NCI-H510A treated with DMSO at 0.1 percent for 48 hours (cell line): Measurements from ENCODE around the gene SCT.

Source experiments
- DNase-seq: peaks from one replicate; lab custom pipeline; 2025; lab: John Stamatoyannopoulos, UW

Gene SCT

DNA sequence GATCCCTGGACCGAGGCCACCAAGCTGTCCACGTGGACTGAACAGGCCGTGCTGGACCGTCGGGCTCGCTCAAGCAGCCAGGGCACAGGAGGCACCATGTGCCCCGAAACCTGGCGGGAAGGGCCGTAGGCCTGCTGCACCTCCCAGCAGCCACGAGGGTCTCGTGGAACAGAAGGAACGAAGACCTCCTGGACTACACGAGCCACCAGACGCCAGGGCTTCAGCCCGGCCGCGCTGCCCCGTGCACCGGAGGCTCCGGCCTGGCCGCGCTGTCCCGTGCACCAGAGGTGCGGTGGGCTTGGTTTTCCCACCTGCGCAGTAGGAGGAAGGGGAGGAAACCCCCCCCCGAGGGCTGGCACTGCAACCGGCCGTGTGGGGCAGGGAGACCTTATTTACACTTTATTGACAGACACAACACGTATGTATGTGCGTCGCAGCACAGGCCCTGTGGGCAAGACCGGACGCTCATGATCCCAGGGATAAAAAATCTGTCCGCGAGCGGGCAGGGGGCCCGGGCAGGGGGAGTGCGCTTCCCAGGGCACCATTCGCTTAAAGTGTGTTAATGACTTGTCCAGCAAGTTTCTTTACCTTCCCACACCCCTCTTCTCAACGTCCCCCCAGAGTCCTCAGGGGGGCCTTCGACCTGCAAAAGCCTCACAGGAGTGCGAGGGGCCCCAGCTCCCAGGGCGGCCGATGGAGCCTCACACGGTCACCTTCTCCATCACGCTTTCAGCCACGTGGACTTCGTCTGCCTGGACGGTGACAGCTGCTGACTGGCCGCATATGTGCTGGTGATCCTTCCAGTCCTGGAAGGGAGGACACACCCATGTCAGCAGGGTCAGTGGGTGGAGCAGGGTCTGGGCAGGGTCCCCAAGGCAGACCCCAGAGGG is 17.1 kb upstream of the SCT start:
- DNase-seq: no peak

GRCh38 chr11:643366-643765 is 16.4 kb upstream of the SCT start:
- no peak for DNase-seq

- no peak for DNase-seq
Measured at GRCh38 chr11:641806-642370, 14.9 kb upstream of the SCT start.

- DNase-seq: no peak
Measured at GRCh38 chr11:640021-640706, 13.2 kb upstream of the SCT start.

GRCh38 chr11:639332-639955 is 12.5 kb upstream of the SCT start:
- no peak for DNase-seq

GRCh38 chr11:638631-639331 is 11.8 kb upstream of the SCT start:
- DNase-seq: no peak

GRCh38 chr11:637593-638521 is 10.9 kb upstream of the SCT start:
- DNase-seq: no peak

DNA sequence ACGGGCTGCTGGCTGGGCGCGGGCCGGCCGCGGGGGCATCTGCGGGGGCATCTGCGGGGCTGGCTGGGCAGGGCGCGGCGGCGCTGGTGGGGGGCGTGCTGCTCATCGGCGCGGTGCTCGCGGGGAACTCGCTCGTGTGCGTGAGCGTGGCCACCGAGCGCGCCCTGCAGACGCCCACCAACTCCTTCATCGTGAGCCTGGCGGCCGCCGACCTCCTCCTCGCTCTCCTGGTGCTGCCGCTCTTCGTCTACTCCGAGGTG is 10.3 kb upstream of the SCT start:
- no peak for DNase-seq

GRCh38 chr11:636511-637332 is 9.7 kb upstream of the SCT start, which contains the start of gene DRD4:
DRD4 (plus strand) TSS chr11:637269; CDS start chr11:637305, 36 bp downstream.
- DNase-seq: no peak

DNA sequence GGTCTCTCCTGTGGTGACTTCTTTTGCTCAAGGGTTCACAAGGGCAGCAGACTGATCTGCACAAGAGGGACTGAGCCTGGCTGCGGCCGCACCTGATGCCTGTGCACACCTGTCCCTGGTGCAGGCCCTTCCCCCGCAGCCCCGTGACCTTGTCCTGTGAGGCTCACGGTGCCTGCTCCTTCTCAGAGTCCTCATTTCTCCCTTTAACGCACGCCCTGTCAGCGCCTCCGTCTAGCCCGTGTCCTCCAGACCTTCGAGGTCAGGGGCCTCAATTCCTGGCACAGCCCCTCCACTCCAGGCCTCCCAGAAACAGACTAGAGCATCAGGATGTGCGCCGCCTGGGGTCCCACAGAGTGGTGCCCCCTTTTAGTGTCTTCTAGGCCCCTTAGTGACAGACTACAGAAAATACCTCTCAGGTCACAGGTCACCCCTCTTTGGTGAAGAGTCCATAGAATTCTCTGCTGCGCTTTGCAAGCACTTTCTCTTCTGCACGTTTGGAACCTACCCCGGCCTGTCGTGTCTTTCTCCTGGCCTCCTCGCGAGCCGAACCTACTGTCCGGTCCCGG is 9.0 kb upstream of the SCT start:
- no peak for DNase-seq

DNA sequence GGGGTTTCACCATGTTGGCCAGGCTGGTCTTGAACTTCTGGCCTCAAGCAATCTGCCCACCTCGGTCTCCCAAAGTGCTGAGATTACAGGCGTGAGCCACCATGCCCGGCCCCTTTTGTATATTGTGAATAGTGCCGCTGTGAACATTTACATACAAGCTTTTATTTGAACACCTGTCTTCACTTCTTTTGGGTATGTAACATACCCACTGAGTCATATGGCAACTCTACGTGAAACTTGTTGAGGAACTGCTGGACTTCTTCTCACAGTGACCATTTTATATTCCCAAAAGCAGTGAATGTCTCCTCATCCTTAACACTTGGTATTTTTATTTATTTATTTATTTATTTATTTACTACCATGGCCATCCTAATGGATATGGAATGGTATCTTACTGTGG is 3.9 kb upstream of the SCT start:
- DNase-seq: no peak

GRCh38 chr11:629237-629583 is 2.2 kb upstream of the SCT start:
- DNase-seq: peak; percentile 19

DNA sequence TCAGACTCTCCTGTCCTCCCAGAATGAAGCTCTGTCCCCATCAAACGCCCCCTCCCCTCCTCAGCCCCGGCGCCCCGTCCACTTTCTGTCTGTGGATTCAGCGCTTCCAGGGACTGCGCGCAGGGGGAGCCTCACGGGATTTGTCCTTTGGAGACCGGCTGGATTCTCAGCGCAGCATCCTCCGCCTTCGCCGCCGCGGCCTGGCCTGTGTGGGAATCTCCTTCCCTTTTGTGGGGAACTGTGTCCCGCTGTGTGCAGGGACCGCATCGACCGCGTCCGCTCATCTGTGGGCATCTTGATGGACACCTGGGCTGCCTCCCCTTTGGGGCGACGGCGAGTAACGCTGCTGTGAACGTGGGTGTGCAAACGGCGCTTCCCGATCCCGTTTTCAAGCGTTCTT is 1.1 kb upstream of the SCT start:
- DNase-seq: no peak

DNA sequence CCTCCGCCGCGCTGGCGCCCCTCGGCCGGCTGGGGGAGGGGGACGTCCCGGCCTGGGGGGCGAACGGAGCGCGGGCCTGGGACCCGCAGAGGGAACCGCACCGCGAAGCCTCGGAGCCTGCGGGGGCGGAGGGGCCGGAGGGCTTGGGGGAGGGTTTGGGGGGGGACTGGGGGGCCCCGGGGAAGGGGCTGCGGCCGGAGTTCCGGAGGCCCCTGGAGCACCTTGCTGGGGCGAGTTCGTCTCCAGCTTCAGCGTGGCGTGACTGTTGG is 261 bp upstream of the SCT start:
- no peak for DNase-seq

DNA sequence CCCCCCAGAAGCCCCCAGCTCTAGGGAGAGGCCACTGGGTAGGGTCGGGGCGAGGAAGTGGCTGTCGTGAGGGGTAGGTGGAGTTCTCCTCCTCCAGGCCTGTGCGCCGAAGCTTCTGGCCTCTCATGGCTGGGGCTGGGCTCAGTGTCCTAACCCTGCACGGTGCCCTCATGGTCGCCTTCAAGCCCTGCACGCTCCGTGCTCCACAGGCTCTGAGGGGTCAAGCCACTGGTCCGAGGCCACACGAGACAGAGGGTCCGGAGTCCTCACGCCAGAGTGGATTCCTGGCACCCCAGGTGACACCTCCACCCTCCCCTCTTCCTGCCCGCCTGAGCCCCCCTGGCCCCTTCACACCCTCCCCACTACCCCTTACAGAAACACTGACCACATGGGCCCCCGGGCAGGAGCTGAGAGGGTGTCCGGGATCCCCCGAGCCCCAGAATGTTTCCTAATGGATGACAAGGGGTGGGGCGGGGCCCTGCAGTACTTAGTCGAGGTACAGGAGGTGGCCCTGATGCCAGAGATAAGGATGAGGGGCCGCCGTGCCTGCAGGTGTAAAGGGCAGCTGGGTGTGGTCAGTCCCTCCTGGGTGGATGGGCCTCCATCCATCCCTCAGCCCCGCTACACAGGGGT is 1.2 kb downstream of the SCT start:
- DNase-seq: no peak

DNA sequence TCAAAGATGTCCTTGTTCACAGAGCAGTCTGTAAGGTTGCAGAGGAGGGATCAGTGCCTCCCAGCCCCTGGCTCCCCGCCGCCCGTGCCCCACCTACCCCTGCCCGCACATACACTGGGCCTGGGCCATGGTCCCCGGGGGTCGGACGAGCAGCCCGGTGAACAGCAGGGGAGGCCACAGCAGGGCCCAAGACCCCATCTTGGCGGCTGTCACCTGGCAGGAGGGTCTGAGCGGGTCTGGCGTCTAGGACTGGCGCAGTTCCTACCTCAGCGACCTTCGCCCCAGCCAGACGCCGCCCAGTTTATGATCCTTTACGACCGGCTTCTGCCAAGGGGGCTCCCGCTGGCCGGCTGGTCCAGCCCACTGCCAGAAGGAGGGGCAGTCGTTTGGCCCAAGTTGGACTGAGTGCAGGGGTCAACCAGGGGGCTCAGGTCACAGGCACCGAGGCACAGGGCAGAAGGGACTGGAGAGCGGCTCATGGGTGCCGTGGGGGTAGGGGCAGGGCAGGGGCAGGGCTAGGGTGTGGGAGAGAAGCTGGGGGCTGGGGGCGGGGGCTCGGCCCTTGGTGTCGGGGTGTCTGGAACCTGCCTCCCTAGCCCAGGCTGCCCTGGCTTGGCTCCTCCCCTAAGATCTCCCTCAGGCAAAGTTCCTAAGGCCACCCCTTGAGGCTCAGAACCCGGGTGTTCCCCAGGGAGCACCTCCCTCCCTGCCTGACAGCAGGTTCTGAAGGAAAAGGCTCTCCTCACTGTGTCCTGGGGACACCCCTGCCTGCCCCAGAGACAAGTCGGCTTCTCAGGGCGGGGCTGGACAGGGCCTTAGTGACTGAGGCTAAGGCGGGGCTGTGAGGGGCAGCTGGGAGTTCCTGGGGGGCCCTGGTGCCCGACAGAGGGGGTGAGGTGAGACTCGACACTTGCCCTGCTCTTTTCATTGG is 2.0 kb downstream of the SCT start, which contains the start of gene CDHR5:
Gene CDHR5, minus strand, starts transcription at position 251 of the 931 bp plus-strand sequence. Its CDS starts 53 bp downstream, at position 198.
- no peak for DNase-seq

DNA sequence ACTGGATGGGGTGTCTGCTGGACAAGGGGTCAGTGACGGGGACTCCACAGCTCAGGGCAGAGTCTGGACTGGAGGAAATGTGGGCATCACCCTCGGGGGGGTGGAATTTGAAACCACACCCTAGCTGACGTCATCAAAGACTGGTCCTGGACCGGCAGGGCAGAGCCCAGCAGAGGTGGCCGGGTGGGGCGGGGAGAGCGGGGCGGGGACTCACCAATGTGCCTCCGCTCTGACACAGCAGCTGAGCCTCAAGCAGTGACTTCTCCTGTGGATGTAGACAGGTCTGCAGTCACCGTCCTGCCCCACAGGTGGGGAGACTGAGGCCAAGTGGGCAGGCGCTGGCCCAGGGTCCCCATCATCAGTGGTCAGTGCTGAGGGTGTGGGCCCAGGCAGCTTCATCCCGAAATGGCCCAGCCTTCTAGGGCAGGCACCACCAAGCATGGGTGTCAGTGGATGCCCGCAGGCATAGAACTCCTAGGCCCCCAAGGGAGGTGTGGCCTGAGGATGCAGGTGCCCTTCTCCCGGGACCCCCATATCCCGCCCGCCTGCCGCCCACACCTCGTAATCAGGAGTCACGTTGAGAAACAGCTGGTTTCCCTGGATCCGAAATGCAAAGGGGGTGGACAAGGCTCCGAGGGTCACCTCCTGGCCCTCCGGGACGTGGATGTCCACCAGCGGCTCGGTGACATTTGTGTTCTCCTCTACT is 2.8 kb downstream of the SCT start:
- no peak for DNase-seq

DNA sequence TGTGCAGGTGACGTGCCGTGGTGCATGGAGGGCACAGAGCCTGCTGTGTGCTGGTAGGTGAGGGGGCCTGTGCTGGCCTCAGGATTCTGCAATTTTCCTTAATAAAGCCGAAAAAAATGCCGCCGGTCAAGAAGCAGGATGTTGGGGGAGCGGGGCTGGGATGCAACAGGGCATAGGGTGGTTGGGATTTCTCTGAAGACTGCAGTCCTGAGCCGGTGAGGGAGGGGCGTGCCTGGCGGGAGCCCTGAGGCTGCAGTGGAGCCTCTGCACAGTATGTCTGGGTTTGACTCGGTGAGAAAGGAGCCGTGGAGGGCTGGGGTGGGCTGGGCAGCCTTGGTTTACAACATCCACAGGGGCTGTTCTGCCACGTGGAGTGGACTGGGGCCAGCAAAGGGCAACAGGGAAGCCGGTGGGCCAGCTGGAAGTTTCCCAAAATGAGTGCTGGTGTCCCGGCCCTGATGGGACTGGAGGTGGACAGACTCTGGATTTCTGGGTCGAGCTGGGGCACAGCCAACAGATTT is 3.6 kb downstream of the SCT start:
- DNase-seq: no peak
